ENCODE measurements around the gene IL3RA. TPM values are rescaled to one million over a fixed set of nuclear protein-coding genes. Genes with fewer than 3 reads are reported as not detected.

The IL3RA gene
- polyA plus RNA-seq, 1 donor (not counting 4 experiments of a cell fraction or from before 2014, with no cell fraction given), result not detected

GRCh38 chrX:1412551-1413161, 76.1 kb downstream of the IL3RA start:
- dilution Hi-C loops (cut with MboI; ENCODE audit: extremely low pct_ligation_motif_present, low sequenced_read_pairs), result no loop called here
- no peak overlapping the region for H3K4me3 ChIP-seq (ENCODE audit: control insufficient read depth in 2 of 3, extremely low read depth in 1 of 3, insufficient read depth in 2 of 3, low read depth in 1 of 3, low read length in 3 of 3)
- H3K9ac ChIP-seq (ENCODE audit: control insufficient read depth, extremely low read depth, insufficient read depth, low read length), result no peak overlapping the region
- FAIRE-seq, result no peak
- no peaks in the 10 kb centered on the region for H3K79me2 ChIP-seq (ENCODE audit: control insufficient read depth, insufficient read depth, low read length)
- H3K27me3 ChIP-seq (ENCODE audit: control insufficient read depth, extremely low read depth, insufficient read depth, low read length), result no peaks in the 10 kb centered on the region
- H3K4me1 ChIP-seq (ENCODE audit: control insufficient read depth, extremely low read depth, insufficient read depth, low read length), result no peaks in the 10 kb centered on the region
- peaks cover 17 to 19% of the 10 kb centered on the region in 2 experiments for H3K36me3 ChIP-seq (ENCODE audit: control insufficient read depth in 2 of 2, extremely low read depth in 1 of 2, insufficient read depth in 2 of 2, low read length in 2 of 2)
- no peak overlapping the region for H3K4me2 ChIP-seq (ENCODE audit: control insufficient read depth, extremely low read depth, insufficient read depth, low read depth, low read length)
- H3K9me3 ChIP-seq (ENCODE audit: control insufficient read depth, low read depth, low read length), result no peaks in the 10 kb centered on the region
- no peak overlapping the region for H2AFZ ChIP-seq (ENCODE audit: control insufficient read depth, low read length)
- H3K27ac ChIP-seq (ENCODE audit: control insufficient read depth, insufficient read depth, low read length), result no peak overlapping the region
- no peaks in the 10 kb centered on the region for H4K20me1 ChIP-seq (ENCODE audit: control insufficient read depth, extremely low read depth, insufficient read depth, low read length)
- H3K9me1 ChIP-seq (ENCODE audit: control insufficient read depth, extremely low read depth, insufficient read depth, low read length), result no peaks in the 10 kb centered on the region
- DNase-seq (ENCODE audit: low read depth, low spot score), result no peak
- no peak for TF ChIP-seq EZH2 (IDR thresholded peaks at IDR 0.05; ENCODE audit: low read length)
- TF ChIP-seq CTCF (optimal IDR thresholded peaks at IDR 0.05 in 1 of 3, IDR thresholded peaks at IDR 0.05 in 1 of 3, conservative IDR thresholded peaks at IDR 0.05 in 1 of 3; ENCODE audit: extremely low read depth in 1 of 3, insufficient read depth in 2 of 3, low read length in 3 of 3), result no peak

- no peak for FAIRE-seq
- Histone ChIP-seq H3K79me2 (ENCODE audit: control insufficient read depth, insufficient read depth, low read length) (no peaks in the 10 kb centered on the region), H4K20me1 (ENCODE audit: control insufficient read depth, extremely low read depth, insufficient read depth, low read length) (no peaks in the 10 kb centered on the region), H3K4me1 (ENCODE audit: control insufficient read depth, extremely low read depth, insufficient read depth, low read length) (no peaks in the 10 kb centered on the region), H3K4me2 (ENCODE audit: control insufficient read depth, extremely low read depth, insufficient read depth, low read depth, low read length) (no peak overlapping the region), H3K27ac (ENCODE audit: control insufficient read depth, insufficient read depth, low read length) (no peak overlapping the region), H3K9ac (ENCODE audit: control insufficient read depth, extremely low read depth, insufficient read depth, low read length) (no peak overlapping the region), H3K36me3 (ENCODE audit: control insufficient read depth in 2 of 2, extremely low read depth in 1 of 2, insufficient read depth in 2 of 2, low read length in 2 of 2) (peaks cover 14 to 20% of the 10 kb centered on the region in 2 experiments), H3K27me3 (ENCODE audit: control insufficient read depth, extremely low read depth, insufficient read depth, low read length) (no peaks in the 10 kb centered on the region), H3K9me3 (ENCODE audit: control insufficient read depth, low read depth, low read length) (peaks cover 2% of the 10 kb centered on the region), H3K4me3 (ENCODE audit: control insufficient read depth in 2 of 3, extremely low read depth in 1 of 3, insufficient read depth in 2 of 3, low read depth in 1 of 3, low read length in 3 of 3) (no peak overlapping the region), H3K9me1 (ENCODE audit: control insufficient read depth, extremely low read depth, insufficient read depth, low read length) (no peaks in the 10 kb centered on the region), H2AFZ (ENCODE audit: control insufficient read depth, low read length) (no peak overlapping the region)
- DNase-seq (ENCODE audit: low read depth, low spot score), result no peak
- TF ChIP-seq EZH2 (IDR thresholded peaks at IDR 0.05; ENCODE audit: low read length) (no peak), CTCF (optimal IDR thresholded peaks at IDR 0.05 in 1 of 3, IDR thresholded peaks at IDR 0.05 in 1 of 3, conservative IDR thresholded peaks at IDR 0.05 in 1 of 3; ENCODE audit: extremely low read depth in 1 of 3, insufficient read depth in 2 of 3, low read length in 3 of 3) (no peak)
- dilution Hi-C loops (cut with MboI; ENCODE audit: extremely low pct_ligation_motif_present, low sequenced_read_pairs), result no loop called here
Observed at GRCh38 chrX:1416327-1416784, 79.8 kb downstream of the IL3RA start.
